ENCODE measurements around the gene ZNF595. TPM values are rescaled to one million over a fixed set of nuclear protein-coding genes. Genes with fewer than 3 reads are reported as not detected.
"Not testable (repeated sequence)": the region's sequence is repeated elsewhere in the genome, so short reads cannot be mapped to it uniquely, and the experiment has no call there.

ZNF595 gene
- 3.9 and 4.4 TPM in 2 replicates for total RNA-seq

DNA sequence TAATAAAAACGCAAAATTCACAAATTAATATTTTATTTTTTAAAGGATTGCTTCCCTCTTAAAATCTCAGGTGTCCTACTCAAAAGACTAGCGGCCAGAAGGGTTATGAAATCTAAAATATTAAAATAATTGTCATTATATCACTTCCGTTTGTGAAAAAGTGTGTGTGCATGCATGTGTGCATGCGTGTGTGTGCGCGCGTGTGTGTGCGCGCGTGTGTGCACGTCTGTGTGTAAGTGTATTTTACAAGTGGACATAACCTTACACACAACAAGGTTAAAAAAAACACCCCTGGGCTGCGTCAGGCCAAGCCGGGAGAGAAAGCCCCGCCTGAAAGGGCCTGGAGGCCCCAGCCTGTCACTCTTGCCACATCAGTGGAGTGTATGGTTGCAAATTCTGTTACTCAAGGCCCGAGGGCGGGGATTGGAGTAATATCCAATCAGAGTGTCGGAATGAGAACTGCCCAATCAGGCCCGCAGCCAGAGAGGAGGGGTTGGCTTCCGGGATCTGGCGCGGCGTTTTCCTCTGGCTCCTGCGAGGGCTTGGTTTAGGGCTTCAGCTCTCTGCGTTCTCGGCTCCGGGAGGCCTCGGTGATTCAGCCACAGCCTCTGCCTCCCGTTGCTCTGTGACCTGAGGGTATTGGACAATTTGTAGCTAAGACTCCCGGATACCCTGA is at the start of gene ZNF595:
ZNF595 (plus strand) TSS at position 518 of the 676 bp plus-strand sequence. CDS start 168 bp downstream, outside the sequence.
- intact Hi-C loops (cut with micrococcal nuclease); H3K27me3 Mint-ChIP-seq; H3K4me1 Mint-ChIP-seq; H3K4me3 Mint-ChIP-seq; H3K9me3 Mint-ChIP-seq; H3K27ac Mint-ChIP-seq; H3K36me3 Mint-ChIP-seq (ENCODE audit: low read depth): not testable (repeated sequence)
- DNase-seq: peak; percentile 60

DNA sequence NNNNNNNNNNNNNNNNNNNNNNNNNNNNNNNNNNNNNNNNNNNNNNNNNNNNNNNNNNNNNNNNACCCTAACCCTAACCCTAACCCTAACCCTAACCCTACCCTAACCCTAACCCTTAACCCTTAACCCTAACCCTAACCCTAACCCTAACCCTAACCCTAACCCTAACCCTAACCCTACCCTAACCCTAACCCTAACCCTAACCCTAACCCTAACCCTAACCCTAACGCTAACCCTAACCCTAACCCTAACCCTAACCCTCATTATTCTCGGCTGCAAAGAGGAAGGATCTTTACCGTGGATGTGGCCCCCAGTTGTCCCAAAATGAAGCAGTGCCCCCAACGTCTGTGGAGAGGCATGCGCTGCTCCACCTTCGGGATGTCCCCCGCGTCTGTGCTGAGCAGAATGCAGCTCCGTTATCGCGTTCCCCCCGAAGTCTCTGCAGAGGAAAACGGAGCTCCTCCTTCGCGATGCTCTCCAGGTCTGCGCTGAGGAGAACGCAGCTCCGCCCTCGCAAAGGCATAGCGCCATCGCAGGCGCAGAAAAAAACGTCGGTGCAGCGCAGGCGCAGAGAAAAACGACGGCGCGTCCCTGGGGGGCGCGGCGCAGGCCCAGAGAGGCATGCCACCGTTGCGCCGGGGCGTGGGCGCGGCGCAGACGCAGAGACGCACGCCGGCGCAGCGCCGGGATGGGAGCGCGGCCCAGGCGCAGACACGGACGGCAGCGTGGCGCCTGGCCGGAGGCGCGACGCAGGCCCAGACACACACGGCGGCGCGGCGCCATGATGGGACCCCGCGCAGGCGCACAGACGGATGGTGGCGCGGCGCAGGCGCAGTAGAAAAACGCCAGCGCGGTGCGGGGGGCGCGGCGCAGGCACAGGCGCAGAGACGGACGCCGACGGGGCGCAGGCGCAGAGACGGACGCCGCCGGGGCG is 42.9 kb upstream of the ZNF595 start:
- H3K27me3 Mint-ChIP-seq; H3K36me3 Mint-ChIP-seq (ENCODE audit: low read depth); DNase-seq; H3K4me3 Mint-ChIP-seq; intact Hi-C loops (cut with micrococcal nuclease); H3K9me3 Mint-ChIP-seq; H3K27ac Mint-ChIP-seq; H3K4me1 Mint-ChIP-seq: not testable (repeated sequence)

DNA sequence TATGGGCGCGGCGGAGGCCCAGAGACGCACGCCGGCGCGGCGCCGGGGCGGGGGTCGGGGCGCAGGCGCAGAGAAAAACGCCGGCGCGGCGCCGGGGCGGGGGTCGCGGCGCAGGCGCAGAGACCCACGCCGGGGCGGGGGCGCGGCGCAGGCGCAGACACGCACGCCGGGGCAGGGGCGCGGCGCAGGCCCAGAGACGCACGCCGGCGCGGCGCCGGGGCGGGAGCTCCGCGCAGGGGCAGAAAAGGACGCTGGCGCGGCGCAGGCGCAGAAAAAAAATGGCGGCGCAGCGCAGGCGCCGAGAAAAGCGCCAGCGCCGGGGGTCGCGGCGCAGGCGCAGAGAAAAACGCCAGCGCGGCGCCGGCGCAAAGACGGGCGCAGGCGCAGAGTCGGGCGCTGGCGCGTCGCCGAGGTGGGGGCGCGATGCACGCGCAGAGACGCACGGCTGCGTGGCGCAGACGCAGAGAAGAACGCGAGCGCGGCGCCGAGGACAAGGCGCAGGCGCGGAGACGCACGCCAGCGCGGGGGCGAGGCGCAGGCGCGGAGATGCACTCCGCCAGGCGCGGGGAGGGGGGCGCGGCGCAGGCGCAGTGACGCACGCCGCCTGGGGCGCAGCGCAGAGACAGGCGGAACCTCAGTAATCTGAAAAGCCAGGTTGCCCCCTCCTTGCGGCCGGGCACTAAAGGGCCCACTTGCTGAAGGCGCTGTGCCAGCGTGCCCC is 41.9 kb upstream of the ZNF595 start:
- not testable (repeated sequence) for H3K27me3 Mint-ChIP-seq, H3K9me3 Mint-ChIP-seq

DNA sequence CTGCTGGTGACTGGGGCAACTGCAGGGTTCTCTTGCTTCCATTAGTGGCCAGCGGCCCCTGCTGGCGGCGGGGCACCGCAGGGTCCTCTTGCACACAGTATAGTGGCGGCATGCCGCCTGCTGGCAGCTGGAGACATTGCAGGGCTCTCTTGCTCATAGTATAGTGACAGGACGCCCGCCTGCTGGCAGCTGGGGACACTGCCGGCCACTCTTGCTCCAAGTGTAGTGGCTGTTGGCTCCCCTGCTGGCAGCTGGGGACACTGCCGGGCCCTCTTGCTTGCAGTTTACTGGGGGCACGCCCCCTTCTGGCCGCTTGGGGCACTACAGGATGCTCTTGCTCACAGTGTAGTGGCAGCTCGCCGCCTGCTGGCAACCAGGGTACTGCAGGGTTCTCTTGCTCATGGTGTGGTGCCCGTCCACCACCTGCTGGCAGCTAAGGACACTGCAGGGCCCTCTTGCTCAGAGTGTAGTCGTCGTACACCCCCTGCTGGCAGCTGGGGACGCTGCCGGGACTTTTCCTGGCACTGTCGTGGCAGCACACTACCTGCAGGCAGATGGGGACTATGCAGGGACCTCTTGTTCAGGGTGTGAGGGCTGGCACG is 41.2 kb upstream of the ZNF595 start:
- H3K27ac Mint-ChIP-seq; H3K27me3 Mint-ChIP-seq; H3K9me3 Mint-ChIP-seq; intact Hi-C loops (cut with micrococcal nuclease); H3K4me3 Mint-ChIP-seq; H3K4me1 Mint-ChIP-seq; H3K36me3 Mint-ChIP-seq (ENCODE audit: low read depth): not testable (repeated sequence)
- peak; percentile 67 for DNase-seq

More for the DNA sequence above, 41.9 kb upstream of the ZNF595 start:
- H3K4me3 Mint-ChIP-seq; H3K27ac Mint-ChIP-seq; intact Hi-C loops (cut with micrococcal nuclease); H3K4me1 Mint-ChIP-seq; DNase-seq; H3K36me3 Mint-ChIP-seq (ENCODE audit: low read depth): not testable (repeated sequence)

DNA sequence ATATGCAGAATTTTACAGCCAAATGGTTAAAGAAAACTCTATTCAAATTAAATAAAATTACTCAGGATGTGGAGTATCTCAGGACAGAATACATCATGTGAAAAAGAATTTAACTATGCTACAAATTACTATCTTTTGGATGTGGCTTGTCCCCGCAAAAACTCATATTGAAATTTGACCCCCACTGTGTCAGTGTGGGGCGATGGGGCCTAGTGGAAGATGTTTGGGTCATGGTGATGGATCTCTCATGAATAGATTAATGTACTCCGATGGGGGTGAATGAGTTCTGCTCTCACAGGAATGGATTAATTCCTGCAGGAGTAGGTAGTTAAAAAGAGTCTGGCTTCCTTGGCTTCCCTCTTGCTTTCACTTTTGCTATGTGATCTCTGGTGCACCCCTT is 35.0 kb upstream of the ZNF595 start:
- DNase-seq; intact Hi-C loops (cut with micrococcal nuclease); H3K36me3 Mint-ChIP-seq (ENCODE audit: low read depth); H3K27ac Mint-ChIP-seq; H3K27me3 Mint-ChIP-seq; H3K4me3 Mint-ChIP-seq; H3K4me1 Mint-ChIP-seq; H3K9me3 Mint-ChIP-seq: not testable (repeated sequence)

DNA sequence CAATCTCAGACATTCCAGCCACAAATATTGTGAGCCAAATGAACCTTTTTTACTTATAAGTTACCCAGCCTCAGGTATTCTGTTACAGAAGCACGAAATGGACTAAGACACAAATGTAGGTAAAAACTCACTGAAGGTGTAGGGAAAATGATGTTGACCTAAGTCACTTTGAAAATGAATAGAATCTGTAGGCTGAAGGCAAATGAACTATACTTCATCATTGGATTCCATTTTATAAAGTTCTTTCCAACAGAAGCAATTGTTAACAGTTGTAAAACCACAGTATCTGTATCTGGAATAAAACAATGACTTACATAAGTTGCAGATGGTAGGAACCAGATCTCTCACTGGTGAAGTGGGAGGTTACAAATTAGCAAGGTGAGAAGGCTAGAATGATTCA is 34.5 kb upstream of the ZNF595 start:
- H3K27ac Mint-ChIP-seq; DNase-seq; intact Hi-C loops (cut with micrococcal nuclease); H3K4me3 Mint-ChIP-seq; H3K36me3 Mint-ChIP-seq (ENCODE audit: low read depth); H3K4me1 Mint-ChIP-seq; H3K9me3 Mint-ChIP-seq; H3K27me3 Mint-ChIP-seq: not testable (repeated sequence)

DNA sequence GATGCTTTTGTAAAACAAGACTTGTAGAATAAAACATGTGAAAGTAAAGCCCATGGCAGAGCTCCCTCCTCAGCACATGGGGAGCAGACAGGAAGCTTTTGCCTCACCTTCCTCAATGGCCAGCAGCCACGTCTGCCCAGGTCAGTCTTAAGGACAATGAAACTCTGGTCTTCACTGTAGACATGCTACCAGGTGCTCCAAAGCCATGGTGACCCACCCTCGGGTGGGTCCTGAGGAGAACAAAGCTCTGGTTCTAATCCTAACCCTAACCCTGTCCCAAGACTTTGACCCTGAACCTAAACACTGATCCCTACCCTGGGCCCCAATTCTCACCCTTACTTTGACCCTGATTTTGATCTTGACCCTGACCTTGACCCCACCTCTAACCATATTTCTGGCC is 30.2 kb upstream of the ZNF595 start:
- intact Hi-C loops (cut with micrococcal nuclease); H3K9me3 Mint-ChIP-seq; DNase-seq; H3K27ac Mint-ChIP-seq; H3K27me3 Mint-ChIP-seq; H3K36me3 Mint-ChIP-seq (ENCODE audit: low read depth); H3K4me1 Mint-ChIP-seq; H3K4me3 Mint-ChIP-seq: not testable (repeated sequence)

DNA sequence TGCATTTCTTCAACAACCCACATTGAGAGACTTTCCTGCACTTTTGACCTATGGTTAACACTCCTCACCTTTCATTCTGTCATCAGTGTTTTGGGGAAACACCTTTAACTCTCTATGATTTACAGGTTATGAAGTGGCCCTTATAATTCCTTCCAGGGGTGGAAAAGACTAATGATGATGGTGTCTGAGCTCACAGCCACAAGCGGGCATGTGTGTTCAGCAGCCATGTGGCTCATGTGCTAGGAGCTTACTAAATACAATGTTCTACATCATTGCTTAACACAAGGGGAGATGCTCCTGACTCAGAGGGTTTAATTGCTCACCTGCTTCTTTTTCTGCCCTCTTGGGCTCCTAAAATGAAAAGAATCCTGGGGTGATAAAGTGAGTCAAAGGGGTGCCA is 28.8 kb upstream of the ZNF595 start:
- intact Hi-C loops (cut with micrococcal nuclease); DNase-seq; H3K9me3 Mint-ChIP-seq; H3K27me3 Mint-ChIP-seq; H3K4me1 Mint-ChIP-seq; H3K27ac Mint-ChIP-seq; H3K4me3 Mint-ChIP-seq; H3K36me3 Mint-ChIP-seq (ENCODE audit: low read depth): not testable (repeated sequence)

DNA sequence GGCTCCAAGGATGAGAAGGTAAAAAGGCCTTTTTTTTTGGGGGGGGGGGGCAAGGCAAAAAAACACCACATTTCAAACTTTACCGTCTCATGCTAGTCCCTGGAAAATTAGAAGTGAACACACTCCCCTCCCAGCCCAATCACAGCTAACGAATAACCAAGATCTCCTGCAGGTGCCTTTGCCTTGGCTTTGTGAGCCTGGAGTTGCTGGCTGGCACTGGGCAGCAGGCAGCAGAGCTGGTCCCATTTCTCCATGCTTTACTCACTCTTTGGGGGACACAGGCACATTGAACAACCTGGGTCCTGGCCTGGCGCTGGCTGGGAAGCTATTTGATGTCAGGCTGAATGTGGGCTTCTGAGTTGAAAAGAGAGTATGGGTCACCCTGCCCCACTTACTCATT is 25.6 kb upstream of the ZNF595 start:
- H3K4me3 Mint-ChIP-seq; H3K9me3 Mint-ChIP-seq; intact Hi-C loops (cut with micrococcal nuclease); H3K27me3 Mint-ChIP-seq; H3K27ac Mint-ChIP-seq; H3K36me3 Mint-ChIP-seq (ENCODE audit: low read depth); H3K4me1 Mint-ChIP-seq; DNase-seq: not testable (repeated sequence)

DNA sequence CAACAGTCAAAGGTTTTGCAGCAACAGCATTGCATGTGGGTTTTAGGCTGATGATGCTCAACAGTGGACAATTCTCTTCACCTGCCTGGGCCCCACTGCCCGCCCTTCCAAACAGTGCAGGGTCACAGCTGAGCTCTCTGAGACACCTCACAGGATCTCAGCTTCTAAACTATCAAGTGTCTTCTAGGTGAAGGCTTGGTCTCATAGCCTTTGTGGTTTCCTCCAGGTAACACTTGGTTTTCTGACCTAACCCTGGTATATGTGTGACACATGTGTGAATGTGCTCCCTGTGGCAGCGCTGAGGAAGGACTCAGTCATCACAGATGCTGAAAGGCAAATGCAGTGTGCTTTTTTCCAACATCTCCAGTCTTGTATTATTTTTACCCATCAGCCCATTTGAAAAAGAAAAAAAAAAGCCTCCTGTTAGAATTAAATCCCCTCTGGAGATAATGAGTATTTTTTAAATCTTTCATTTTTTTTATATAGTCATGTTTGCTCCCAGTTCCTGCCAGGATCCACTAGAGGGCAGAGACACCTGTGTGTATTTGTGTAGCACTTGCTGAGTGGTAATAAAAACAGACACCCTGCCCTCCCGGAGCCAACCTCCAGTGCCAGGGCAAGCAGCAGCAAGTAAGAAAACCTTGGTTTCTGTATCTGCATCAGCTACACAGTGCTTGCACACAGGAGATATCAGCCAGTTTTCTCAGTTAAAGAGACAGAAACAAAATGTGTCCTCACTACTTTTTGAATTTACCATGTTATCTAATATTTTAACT is 24.2 kb upstream of the ZNF595 start:
- H3K9me3 Mint-ChIP-seq; H3K36me3 Mint-ChIP-seq (ENCODE audit: low read depth); H3K27me3 Mint-ChIP-seq; H3K4me3 Mint-ChIP-seq; H3K4me1 Mint-ChIP-seq; H3K27ac Mint-ChIP-seq; DNase-seq; intact Hi-C loops (cut with micrococcal nuclease): not testable (repeated sequence)

DNA sequence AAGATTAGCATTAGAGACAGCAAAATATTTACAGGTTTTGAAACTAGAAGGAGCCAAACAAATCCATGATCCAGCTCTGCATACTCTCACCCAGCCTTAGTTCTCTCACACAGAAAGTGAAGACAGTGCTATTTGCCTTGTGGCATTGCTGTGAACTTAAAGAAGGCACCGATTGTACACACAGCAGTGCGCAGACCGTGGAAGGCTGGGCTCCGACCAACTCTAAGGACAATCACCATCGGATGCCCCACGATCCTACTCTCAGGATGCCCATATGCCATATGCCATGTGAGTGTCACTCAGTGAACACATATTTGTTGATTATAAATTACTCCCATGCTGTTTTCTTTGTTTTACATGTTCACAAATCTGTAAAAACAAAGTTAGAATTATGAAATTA is 19.8 kb upstream of the ZNF595 start:
- H3K27me3 Mint-ChIP-seq; DNase-seq; H3K36me3 Mint-ChIP-seq (ENCODE audit: low read depth); H3K9me3 Mint-ChIP-seq; intact Hi-C loops (cut with micrococcal nuclease); H3K4me1 Mint-ChIP-seq; H3K4me3 Mint-ChIP-seq; H3K27ac Mint-ChIP-seq: not testable (repeated sequence)

DNA sequence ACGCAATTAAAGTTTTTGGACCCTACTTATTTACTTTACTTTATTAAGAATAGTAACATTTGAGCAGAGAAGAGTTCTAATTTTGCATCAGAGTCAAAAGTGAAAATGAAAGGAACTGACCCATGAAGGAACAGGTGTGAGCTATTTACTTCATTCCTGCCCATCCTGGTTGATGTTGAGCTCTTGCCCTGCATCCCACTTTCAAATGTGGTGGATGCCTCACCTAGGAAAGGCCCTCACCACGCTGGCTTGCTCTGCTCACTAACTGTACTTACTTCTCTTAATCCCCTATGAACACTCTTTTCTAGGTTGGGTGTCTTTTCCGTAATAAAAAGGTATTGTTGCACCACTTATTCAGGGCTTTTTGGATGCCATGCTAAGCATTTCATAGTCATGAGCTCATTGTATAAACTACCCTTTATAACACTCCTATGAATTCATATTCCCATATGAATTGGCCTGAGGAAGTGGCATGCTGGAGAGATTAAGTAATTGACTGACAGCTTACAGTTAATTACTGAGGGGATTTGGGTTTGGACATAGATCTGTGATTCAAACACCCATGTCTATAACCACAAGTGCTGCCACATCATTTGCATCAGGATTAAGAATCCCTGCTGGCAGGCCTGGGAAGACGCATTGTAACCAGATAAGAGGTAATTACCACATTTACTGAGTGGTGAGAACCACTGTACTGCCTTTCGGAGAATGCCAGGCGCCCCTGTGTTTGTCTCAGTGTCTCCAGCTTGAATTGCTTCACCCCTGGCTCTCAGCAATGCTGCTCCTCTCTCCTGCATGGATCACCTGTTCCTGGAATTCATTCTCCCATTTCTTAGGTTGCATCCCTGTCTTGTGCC is 16.3 kb upstream of the ZNF595 start:
- H3K27me3 Mint-ChIP-seq; H3K4me3 Mint-ChIP-seq; intact Hi-C loops (cut with micrococcal nuclease); DNase-seq; H3K27ac Mint-ChIP-seq; H3K36me3 Mint-ChIP-seq (ENCODE audit: low read depth); H3K9me3 Mint-ChIP-seq; H3K4me1 Mint-ChIP-seq: not testable (repeated sequence)

DNA sequence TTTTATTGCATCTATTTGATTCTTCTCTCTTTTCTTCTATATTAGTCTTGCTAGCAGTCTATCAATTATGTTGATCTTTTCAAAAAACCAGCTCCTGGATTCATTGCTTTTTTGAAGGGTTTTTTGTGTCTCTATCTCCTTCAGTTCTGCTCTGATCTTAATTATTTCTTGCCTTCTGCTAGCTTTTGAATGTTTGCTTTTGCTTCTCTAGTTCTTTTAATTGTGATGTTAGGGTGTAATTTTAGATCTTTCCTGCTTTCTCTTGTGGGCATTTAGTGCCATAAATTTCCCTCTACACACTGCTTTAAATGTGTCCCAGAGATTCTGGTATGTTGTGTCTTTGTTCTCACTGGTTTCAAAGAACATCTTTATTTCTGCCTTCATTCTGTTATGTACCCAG is 14.9 kb upstream of the ZNF595 start:
- H3K4me3 Mint-ChIP-seq; H3K36me3 Mint-ChIP-seq (ENCODE audit: low read depth); DNase-seq; H3K4me1 Mint-ChIP-seq; intact Hi-C loops (cut with micrococcal nuclease); H3K9me3 Mint-ChIP-seq; H3K27ac Mint-ChIP-seq; H3K27me3 Mint-ChIP-seq: not testable (repeated sequence)
